Activated CD4-positive, alpha-beta T cell treated with anti-CD3 and anti-CD28 coated beads, Interleukin-2, amount 10 ng/mL, durations not matched to agents 7 days and 5 days (primary cell): ENCODE measurements around the gene ATG5. TPM values are rescaled to one million over a fixed set of nuclear protein-coding genes. Genes with fewer than 3 reads are reported as not detected.

Experiments used
- CTCF ChIA-PET: fragments of 350-600 bp; sonication (Branson Sonifier 250); formaldehyde crosslinking; loops from one replicate; lab custom pipeline; 2021; ENCODE audit warnings: antibody characterized with exemption; lab: Charles Lee
- POLR2A ChIA-PET: fragments of 350-600 bp; sonication (Branson Sonifier 250); formaldehyde crosslinking; loops from one replicate; lab custom pipeline; 2021; ENCODE audit warnings: antibody characterized with exemption; lab: Charles Lee
- DNase-seq: peaks from one replicate; pipeline ENCODE4 v3.0.0-alpha.2; 2020
- H3K27ac Mint-ChIP-seq: one replicate; pipeline ENCODE4 v1.8.0; 2021; ENCODE audit warnings: mild to moderate bottlenecking, moderate library complexity, mixed read lengths
- H3K27me3 Mint-ChIP-seq: one replicate; pipeline ENCODE4 v1.8.0; 2021; ENCODE audit warnings: mixed read lengths
- H3K36me3 Mint-ChIP-seq: one replicate; pipeline ENCODE4 v1.8.0; 2021; ENCODE audit warnings: low read depth, mixed read lengths
- H3K4me1 Mint-ChIP-seq: one replicate; pipeline ENCODE4 v1.8.0; 2021; ENCODE audit warnings: mixed read lengths
- H3K4me3 Mint-ChIP-seq: one replicate; pipeline ENCODE4 v1.8.0; 2021; ENCODE audit warnings: mild to moderate bottlenecking, moderate library complexity, mixed read lengths
- H3K9me3 Mint-ChIP-seq: one replicate; pipeline ENCODE4 v1.8.0; 2021; ENCODE audit warnings: mixed read lengths
- total RNA-seq, 2 experiments: library from RNA; stranded (reverse); gene quantifications; one replicate each; pipeline ENCODE4 v1.2.3, GENCODE V29; 2021

Gene ATG5
- total RNA-seq, 2 experiments from 2014 or later: 27.4 to 29.3 TPM

GRCh38 chr6:106135911-106136571 lies 189.5 kb downstream of the ATG5 start:
- POLR2A ChIA-PET: no interaction called here
- H3K4me3 Mint-ChIP-seq: no peak overlapping the region
- no peak for DNase-seq
- no peaks in the 10 kb centered on the region for H3K27me3 Mint-ChIP-seq
- CTCF ChIA-PET: interaction anchor here (1.1 to 1.4 kb wide), 4 partner anchors 10 to 47 kb away, joined by 3 read pairs; no protein-coding TSS in a partner anchor
- H3K9me3 Mint-ChIP-seq: no peaks in the 10 kb centered on the region
- peaks cover 2% of the 10 kb centered on the region for H3K36me3 Mint-ChIP-seq
- H3K27ac Mint-ChIP-seq: no peak overlapping the region
- H3K4me1 Mint-ChIP-seq: peaks cover 16% of the 10 kb centered on the region

GRCh38 chr6:106134906-106135634 lies 190.5 kb downstream of the ATG5 start:
- Mint-ChIP-seq H3K9me3 (no peaks in the 10 kb centered on the region), H3K4me3 (no peak overlapping the region), H3K27ac (no peak overlapping the region), H3K4me1 (peaks cover 11% of the 10 kb centered on the region), H3K36me3 (peaks cover 2% of the 10 kb centered on the region), H3K27me3 (no peaks in the 10 kb centered on the region)
- CTCF ChIA-PET: interaction anchor here (1.4 kb wide), 1 partner anchor 16 kb away, joined by 3 read pairs; no protein-coding TSS in a partner anchor
- POLR2A ChIA-PET: no interaction called here
- no peak for DNase-seq

Other genes starting within 250 kb of the ATG5 start
- 10 to 100 TPM; 27.1 to 30.8 TPM for gene PRDM1, start 239.4 kb downstream of the ATG5 start, total RNA-seq
- 10 to 100 TPM; 41.1 to 46.8 TPM for gene CRYBG1, start 35.0 kb upstream of the ATG5 start, total RNA-seq